HEK293 (cell line): ENCODE results near the gene ZKSCAN8.
"Not testable (repeated sequence)": the region's sequence is repeated elsewhere in the genome, so short reads cannot be mapped to it uniquely, and the experiment has no call there.

ENCODE experiments used
- CTCF ChIA-PET: fragments of 350-600 bp; formaldehyde crosslinking; extraction: SDS; loops from one replicate; lab custom pipeline; 2021; ENCODE audit warnings: antibody characterized with exemption; lab: Yijun Ruan, JAX
- POLR2A ChIA-PET: fragments of 300-600 bp; formaldehyde crosslinking; extraction: SDS; loops from one replicate; lab custom pipeline; 2020; ENCODE audit warnings: antibody characterized with exemption, inconsistent platforms; lab: Yijun Ruan, JAX
- H3K27ac ChIP-seq: fragments of 200-500 bp; sonication (Bioruptor generic); 2 replicates; pipeline ENCODE4 v1.5.1; 2014; ENCODE audit warnings: low read depth, low read length, control low read depth, inconsistent platforms; ENCODE audit errors: extremely low read depth
- H3K36me3 ChIP-seq, 2 experiments: fragments of 200-500 bp in 1 of 2; sonication (Bioruptor generic) in 1 of 2; 1 replicate in 1 of 2; 2 replicates in 1 of 2; pipeline ENCODE4 v1.5.1; 2014 to 2017; ENCODE audit warnings: inconsistent platforms in 2 of 2, low read length in 2 of 2; ENCODE audit not compliant: control insufficient read depth in 2 of 2, insufficient read depth in 1 of 2
- H3K4me1 ChIP-seq: fragments of 200-500 bp; sonication (Bioruptor generic); 2 replicates; pipeline ENCODE4 v1.5.1; 2014; ENCODE audit warnings: mild to moderate bottlenecking, low read length, inconsistent platforms; ENCODE audit not compliant: control insufficient read depth, insufficient read depth
- H3K4me3 ChIP-seq: 2 replicates; pipeline ENCODE4 v1.5.1; 2011; ENCODE audit warnings: low read depth, mild to moderate bottlenecking, control low read depth, low read length, moderate library complexity
- H3K9me3 ChIP-seq: fragments of 200-500 bp; sonication (Bioruptor generic); 2 replicates; pipeline ENCODE4 v1.5.1; 2014; ENCODE audit warnings: low read depth, low read length, inconsistent platforms; ENCODE audit not compliant: control insufficient read depth, insufficient read depth
- BCL11B ChIP-seq: fragments of 450-650 bp; formaldehyde crosslinking; IDR thresholded peaks from 2 replicates; pipeline ENCODE4 v1.5.1; 2016; ENCODE audit warnings: low read depth, missing biosample characterization, missing genetic modification characterization
- GLI4 ChIP-seq: fragments of 450-650 bp; formaldehyde crosslinking; IDR thresholded peaks from 2 replicates; pipeline ENCODE4 v1.5.1; 2016; ENCODE audit warnings: missing biosample characterization, missing genetic modification characterization
- SCRT1 ChIP-seq: fragments of 450-650 bp; formaldehyde crosslinking; IDR thresholded peaks from 2 replicates; pipeline ENCODE4 v1.5.1; 2016; ENCODE audit warnings: missing biosample characterization, missing genetic modification characterization, borderline replicate concordance
- SETDB1 ChIP-seq: IDR thresholded peaks from one replicate; pipeline ENCODE4 v1.6.1; 2017; ENCODE audit warnings: mild to moderate bottlenecking, low read length, moderate library complexity, mixed read lengths; ENCODE audit not compliant: insufficient read length
- SP7 ChIP-seq: fragments of 450-650 bp; formaldehyde crosslinking; IDR thresholded peaks from 2 replicates; pipeline ENCODE4 v1.5.1; 2016; ENCODE audit warnings: missing biosample characterization, missing genetic modification characterization
- ZBTB7A ChIP-seq: fragments of 450-650 bp; formaldehyde crosslinking; IDR thresholded peaks from 2 replicates; pipeline ENCODE4 v1.5.1; 2016; ENCODE audit warnings: low read depth, missing biosample characterization, missing genetic modification characterization
- ZEB2 ChIP-seq: fragments of 450-650 bp; formaldehyde crosslinking; IDR thresholded peaks from 2 replicates; pipeline ENCODE4 v1.5.1; 2016; ENCODE audit warnings: missing biosample characterization, missing genetic modification characterization
- ZNF112 ChIP-seq: fragments of 450-650 bp; formaldehyde crosslinking; IDR thresholded peaks from 2 replicates; pipeline ENCODE4 v1.5.0; 2017; ENCODE audit warnings: missing biosample characterization, missing genetic modification characterization
- ZNF138 ChIP-seq: fragments of 450-650 bp; formaldehyde crosslinking; IDR thresholded peaks from 2 replicates; pipeline ENCODE4 v1.5.1; 2016; ENCODE audit warnings: missing biosample characterization, missing genetic modification characterization, borderline replicate concordance
- ZNF140 ChIP-seq: fragments of 450-650 bp; formaldehyde crosslinking; IDR thresholded peaks from 2 replicates; pipeline ENCODE4 v1.5.1; 2016; ENCODE audit warnings: missing biosample characterization, missing genetic modification characterization
- ZNF146 ChIP-seq: fragments of 450-650 bp; formaldehyde crosslinking; IDR thresholded peaks from 2 replicates; pipeline ENCODE4 v1.5.1; 2016; ENCODE audit warnings: missing biosample characterization, missing genetic modification characterization
- ZNF174 ChIP-seq: fragments of 450-650 bp; formaldehyde crosslinking; IDR thresholded peaks from 2 replicates; pipeline ENCODE4 v1.5.0; 2017; ENCODE audit warnings: missing biosample characterization, mild to moderate bottlenecking, missing genetic modification characterization
- ZNF223 ChIP-seq: fragments of 450-650 bp; formaldehyde crosslinking; IDR thresholded peaks from 2 replicates; pipeline ENCODE4 v1.5.1; 2016; ENCODE audit warnings: missing biosample characterization, missing genetic modification characterization
- ZNF324 ChIP-seq: fragments of 450-650 bp; formaldehyde crosslinking; IDR thresholded peaks from 2 replicates; pipeline ENCODE4 v1.5.1; 2016; ENCODE audit warnings: missing biosample characterization, missing genetic modification characterization
- ZNF335 ChIP-seq: fragments of 450-650 bp; formaldehyde crosslinking; conservative IDR thresholded peaks from 2 replicates; pipeline ENCODE4 v1.5.1; 2016; ENCODE audit warnings: missing biosample characterization, missing genetic modification characterization
- ZNF350 ChIP-seq: fragments of 450-650 bp; formaldehyde crosslinking; IDR thresholded peaks from 2 replicates; pipeline ENCODE4 v1.5.0; 2017; ENCODE audit warnings: missing biosample characterization, mild to moderate bottlenecking, missing genetic modification characterization
- ZNF354C ChIP-seq: fragments of 450-650 bp; formaldehyde crosslinking; IDR thresholded peaks from 2 replicates; pipeline ENCODE4 v1.5.1; 2016; ENCODE audit warnings: missing biosample characterization, missing genetic modification characterization, low read depth, borderline replicate concordance
- ZNF366 ChIP-seq: fragments of 450-650 bp; formaldehyde crosslinking; conservative IDR thresholded peaks from 2 replicates; pipeline ENCODE4 v1.5.1; 2016; ENCODE audit warnings: missing biosample characterization, missing genetic modification characterization
- ZNF37A ChIP-seq: fragments of 450-650 bp; IDR thresholded peaks from 2 replicates; pipeline ENCODE4 v1.5.1; 2018; ENCODE audit warnings: missing biosample characterization, missing genetic modification characterization
- ZNF514 ChIP-seq: fragments of 450-650 bp; formaldehyde crosslinking; IDR thresholded peaks from 2 replicates; pipeline ENCODE4 v1.5.1; 2016; ENCODE audit warnings: missing biosample characterization, missing genetic modification characterization
- ZNF596 ChIP-seq: fragments of 450-650 bp; IDR thresholded peaks from 2 replicates; pipeline ENCODE4 v1.5.0; 2018; ENCODE audit warnings: missing biosample characterization, mild to moderate bottlenecking, missing genetic modification characterization, moderate library complexity
- ZNF654 ChIP-seq: fragments of 450-650 bp; formaldehyde crosslinking; IDR thresholded peaks from 2 replicates; pipeline ENCODE4 v1.5.1; 2016; ENCODE audit warnings: low read depth, missing biosample characterization, missing genetic modification characterization
- ZNF660 ChIP-seq: fragments of 450-650 bp; IDR thresholded peaks from 2 replicates; pipeline ENCODE4 v1.5.1; 2018; ENCODE audit warnings: missing biosample characterization, mild to moderate bottlenecking, missing genetic modification characterization
- ZNF707 ChIP-seq: fragments of 450-650 bp; formaldehyde crosslinking; IDR thresholded peaks from 2 replicates; pipeline ENCODE4 v1.5.1; 2016; ENCODE audit warnings: missing biosample characterization, missing genetic modification characterization
- ZNF776 ChIP-seq: fragments of 450-650 bp; formaldehyde crosslinking; IDR thresholded peaks from 2 replicates; pipeline ENCODE4 v1.5.0; 2017; ENCODE audit warnings: missing biosample characterization, missing genetic modification characterization, borderline replicate concordance
- ZNF777 ChIP-seq: fragments of 450-650 bp; formaldehyde crosslinking; IDR thresholded peaks from 2 replicates; pipeline ENCODE4 v1.5.1; 2017; ENCODE audit warnings: missing biosample characterization, missing genetic modification characterization, borderline replicate concordance
- TF ChIP-seq, protein P1 (sequence below): fragments of 450-650 bp; formaldehyde crosslinking; IDR thresholded peaks from 2 replicates; pipeline ENCODE4 v1.5.1; 2016; ENCODE audit warnings: missing biosample characterization, missing genetic modification characterization
- TF ChIP-seq, protein P2 (sequence below): fragments of 450-650 bp; formaldehyde crosslinking; IDR thresholded peaks from 2 replicates; pipeline ENCODE4 v1.5.1; 2016; ENCODE audit warnings: missing biosample characterization, missing genetic modification characterization, low read depth
- TF ChIP-seq, protein P3 (sequence below): fragments of 450-650 bp; formaldehyde crosslinking; IDR thresholded peaks from 2 replicates; pipeline ENCODE4 v1.5.1; 2016; ENCODE audit warnings: missing biosample characterization, missing genetic modification characterization
- TF ChIP-seq, protein P4 (sequence below): fragments of 450-650 bp; formaldehyde crosslinking; IDR thresholded peaks from 2 replicates; pipeline ENCODE4 v1.5.1; 2017; ENCODE audit warnings: missing biosample characterization, mild to moderate bottlenecking, missing genetic modification characterization, moderate library complexity

Gene ZKSCAN8

DNA sequence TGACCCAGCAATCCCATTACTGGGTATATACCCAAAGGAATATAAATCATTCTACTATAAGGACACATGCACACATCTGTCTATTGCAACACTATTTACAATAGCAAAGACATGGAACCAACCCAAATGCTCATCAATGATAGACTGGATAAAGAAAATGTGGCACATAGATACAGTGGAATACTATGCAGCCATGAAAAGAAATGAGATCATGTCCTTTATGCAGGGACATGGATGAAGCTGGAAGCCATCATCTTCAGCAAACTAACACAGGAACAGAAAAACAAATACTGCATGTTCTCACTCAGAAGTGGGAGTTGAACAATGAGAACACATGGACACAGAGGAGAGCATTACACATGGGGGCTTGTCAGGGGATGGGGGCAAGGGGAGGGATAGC, 39.0 kb upstream of the ZKSCAN8 start:
- H3K27ac ChIP-seq, H3K36me3 ChIP-seq, H3K9me3 ChIP-seq, H3K4me3 ChIP-seq, POLR2A ChIA-PET, H3K4me1 ChIP-seq: not testable (repeated sequence)
- TF ChIP-seq, protein P1, sequence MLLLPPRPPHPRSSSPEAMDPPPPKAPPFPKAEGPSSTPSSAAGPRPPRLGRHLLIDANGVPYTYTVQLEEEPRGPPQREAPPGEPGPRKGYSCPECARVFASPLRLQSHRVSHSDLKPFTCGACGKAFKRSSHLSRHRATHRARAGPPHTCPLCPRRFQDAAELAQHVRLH (tag by site-specific recombination) = 0 out of 2 replicates have a peak, but pooled peaks have one; percentile 28
- peak; percentile 95 for TF ChIP-seq ZNF146 (tag by site-specific recombination)
- CTCF ChIA-PET = interaction anchor here (0.5 kb wide), 1 partner anchor 102 kb away, joined by 4 read pairs; no protein-coding TSS in a partner anchor

DNA sequence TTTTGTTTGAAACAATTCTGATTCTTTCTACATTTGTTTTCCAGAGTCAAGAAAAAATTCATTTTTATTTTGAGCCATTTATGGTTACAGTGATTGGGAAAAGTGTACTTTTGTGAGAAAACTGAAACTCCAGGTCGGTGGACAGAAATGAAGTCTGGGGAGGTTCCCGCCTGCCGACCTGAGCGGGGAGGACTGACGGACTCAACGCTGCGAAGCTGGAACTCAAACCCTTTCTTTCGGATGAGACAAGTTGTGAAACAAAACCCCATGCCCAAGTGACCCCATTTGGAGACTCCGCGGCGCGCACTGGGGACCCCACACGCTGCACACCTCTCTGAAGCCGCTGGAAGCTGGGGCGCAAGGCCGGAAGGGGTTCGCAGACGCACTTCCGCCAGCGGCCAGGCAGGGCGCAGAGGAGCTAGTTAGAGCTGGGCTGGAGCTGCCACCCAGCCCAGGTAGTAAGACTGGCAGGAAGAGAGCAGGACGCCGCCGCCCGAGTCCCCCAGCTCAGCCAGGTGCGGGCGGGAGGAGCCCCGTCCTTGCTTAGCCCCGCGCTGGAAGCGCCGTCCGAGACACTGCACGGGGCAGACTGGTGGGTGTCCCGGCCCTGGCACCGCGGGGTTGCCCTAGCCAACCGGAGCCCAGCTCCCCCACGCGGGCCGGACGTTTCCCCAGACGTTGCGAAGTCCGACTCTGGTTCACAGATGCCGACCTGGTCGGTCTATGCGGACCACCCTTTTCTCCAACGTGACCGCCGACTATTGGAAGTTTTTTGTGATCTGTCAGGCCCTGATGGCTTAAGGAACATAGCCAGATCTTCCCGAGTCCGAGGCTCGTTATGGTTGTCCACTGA, 37.1 kb upstream of the ZKSCAN8 start:
- CTCF ChIA-PET = interaction anchor here (0.6 to 2.2 kb wide), 14 partner anchors 11 to 552 kb away, joined by 3 to 6 read pairs (median 3); partner anchors contain the start of gene ZSCAN16
- Histone ChIP-seq H3K4me1 (no peaks in the 10 kb centered on the region), H3K36me3 (no peaks in the 10 kb centered on the region), H3K4me3 (peak overlapping the region; percentile 62), H3K27ac (peak overlapping the region; percentile 78), H3K9me3 (no peaks in the 10 kb centered on the region)
- POLR2A ChIA-PET = interaction anchor here (0.7 to 1.9 kb wide), 22 partner anchors 8 to 332 kb away, joined by 3 to 23 read pairs (median 6); partner anchors contain the start of genes ZKSCAN4, ZKSCAN8, ZNF165 and ZSCAN16
- TF ChIP-seq ZNF223 = no peak
- TF ChIP-seq, protein P2, sequence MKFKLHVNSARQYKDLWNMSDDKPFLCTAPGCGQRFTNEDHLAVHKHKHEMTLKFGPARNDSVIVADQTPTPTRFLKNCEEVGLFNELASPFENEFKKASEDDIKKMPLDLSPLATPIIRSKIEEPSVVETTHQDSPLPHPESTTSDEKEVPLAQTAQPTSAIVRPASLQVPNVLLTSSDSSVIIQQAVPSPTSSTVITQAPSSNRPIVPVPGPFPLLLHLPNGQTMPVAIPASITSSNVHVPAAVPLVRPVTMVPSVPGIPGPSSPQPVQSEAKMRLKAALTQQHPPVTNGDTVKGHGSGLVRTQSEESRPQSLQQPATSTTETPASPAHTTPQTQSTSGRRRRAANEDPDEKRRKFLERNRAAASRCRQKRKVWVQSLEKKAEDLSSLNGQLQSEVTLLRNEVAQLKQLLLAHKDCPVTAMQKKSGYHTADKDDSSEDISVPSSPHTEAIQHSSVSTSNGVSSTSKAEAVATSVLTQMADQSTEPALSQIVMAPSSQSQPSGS = no peak
- TF ChIP-seq ZNF174 (tag by site-specific recombination) = no peak
- peak; percentile 69 for TF ChIP-seq SP7 (tag by site-specific recombination)
- peak; percentile 86 for TF ChIP-seq ZNF660 (tag by site-specific recombination)
- TF ChIP-seq SCRT1 (tag by site-specific recombination) = no peak
- no peak for TF ChIP-seq ZNF596 (tag by site-specific recombination)
- TF ChIP-seq ZNF776 (tag by site-specific recombination) = no peak
- TF ChIP-seq, protein P3, sequence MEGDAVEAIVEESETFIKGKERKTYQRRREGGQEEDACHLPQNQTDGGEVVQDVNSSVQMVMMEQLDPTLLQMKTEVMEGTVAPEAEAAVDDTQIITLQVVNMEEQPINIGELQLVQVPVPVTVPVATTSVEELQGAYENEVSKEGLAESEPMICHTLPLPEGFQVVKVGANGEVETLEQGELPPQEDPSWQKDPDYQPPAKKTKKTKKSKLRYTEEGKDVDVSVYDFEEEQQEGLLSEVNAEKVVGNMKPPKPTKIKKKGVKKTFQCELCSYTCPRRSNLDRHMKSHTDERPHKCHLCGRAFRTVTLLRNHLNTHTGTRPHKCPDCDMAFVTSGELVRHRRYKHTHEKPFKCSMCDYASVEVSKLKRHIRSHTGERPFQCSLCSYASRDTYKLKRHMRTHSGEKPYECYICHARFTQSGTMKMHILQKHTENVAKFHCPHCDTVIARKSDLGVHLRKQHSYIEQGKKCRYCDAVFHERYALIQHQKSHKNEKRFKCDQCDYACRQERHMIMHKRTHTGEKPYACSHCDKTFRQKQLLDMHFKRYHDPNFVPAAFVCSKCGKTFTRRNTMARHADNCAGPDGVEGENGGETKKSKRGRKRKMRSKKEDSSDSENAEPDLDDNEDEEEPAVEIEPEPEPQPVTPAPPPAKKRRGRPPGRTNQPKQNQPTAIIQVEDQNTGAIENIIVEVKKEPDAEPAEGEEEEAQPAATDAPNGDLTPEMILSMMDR (tag by site-specific recombination) = peak; percentile 95
- TF ChIP-seq ZNF37A (tag by site-specific recombination) = no peak
- TF ChIP-seq ZBTB7A = no peak
- peak; percentile 67 for TF ChIP-seq ZNF335 (tag by site-specific recombination)
- no peak for TF ChIP-seq ZNF138 (tag by site-specific recombination)
- TF ChIP-seq ZNF354C (tag by site-specific recombination) = no peak
- no peak for TF ChIP-seq ZNF140
- TF ChIP-seq ZNF707 (tag by site-specific recombination) = no peak; the same call in 1 of the 2 replicates
- TF ChIP-seq SETDB1 = no peak
- TF ChIP-seq, protein P4, sequence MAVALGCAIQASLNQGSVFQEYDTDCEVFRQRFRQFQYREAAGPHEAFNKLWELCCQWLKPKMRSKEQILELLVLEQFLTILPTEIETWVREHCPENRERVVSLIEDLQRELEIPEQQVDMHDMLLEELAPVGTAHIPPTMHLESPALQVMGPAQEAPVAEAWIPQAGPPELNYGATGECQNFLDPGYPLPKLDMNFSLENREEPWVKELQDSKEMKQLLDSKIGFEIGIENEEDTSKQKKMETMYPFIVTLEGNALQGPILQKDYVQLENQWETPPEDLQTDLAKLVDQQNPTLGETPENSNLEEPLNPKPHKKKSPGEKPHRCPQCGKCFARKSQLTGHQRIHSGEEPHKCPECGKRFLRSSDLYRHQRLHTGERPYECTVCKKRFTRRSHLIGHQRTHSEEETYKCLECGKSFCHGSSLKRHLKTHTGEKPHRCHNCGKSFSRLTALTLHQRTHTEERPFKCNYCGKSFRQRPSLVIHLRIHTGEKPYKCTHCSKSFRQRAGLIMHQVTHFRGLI (tag by site-specific recombination) = no peak; the same call in 1 of the 2 replicates
- no peak for TF ChIP-seq ZNF777 (tag by site-specific recombination)
- no peak for TF ChIP-seq ZNF350 (tag by site-specific recombination)
- TF ChIP-seq ZEB2 = peak; percentile 73
- TF ChIP-seq BCL11B = peak; percentile 53; the same call in 1 of the 2 replicates
- TF ChIP-seq ZNF654 = no peak
- no peak for TF ChIP-seq ZNF514 (tag by site-specific recombination)
- TF ChIP-seq ZNF324 (tag by site-specific recombination) = peak; percentile 73; the same call in 1 of the 2 replicates
- no peak for TF ChIP-seq ZNF112 (tag by site-specific recombination)
- TF ChIP-seq ZNF366 (tag by site-specific recombination) = no peak
- TF ChIP-seq GLI4 (tag by site-specific recombination) = peak; percentile 54; the same call in 1 of the 2 replicates
